ENCODE data around the gene OR10H2.
"Not testable (repeated sequence)": the region's sequence is repeated elsewhere in the genome, so short reads cannot be mapped to it uniquely, and the experiment has no call there.

The OR10H2 gene

DNA sequence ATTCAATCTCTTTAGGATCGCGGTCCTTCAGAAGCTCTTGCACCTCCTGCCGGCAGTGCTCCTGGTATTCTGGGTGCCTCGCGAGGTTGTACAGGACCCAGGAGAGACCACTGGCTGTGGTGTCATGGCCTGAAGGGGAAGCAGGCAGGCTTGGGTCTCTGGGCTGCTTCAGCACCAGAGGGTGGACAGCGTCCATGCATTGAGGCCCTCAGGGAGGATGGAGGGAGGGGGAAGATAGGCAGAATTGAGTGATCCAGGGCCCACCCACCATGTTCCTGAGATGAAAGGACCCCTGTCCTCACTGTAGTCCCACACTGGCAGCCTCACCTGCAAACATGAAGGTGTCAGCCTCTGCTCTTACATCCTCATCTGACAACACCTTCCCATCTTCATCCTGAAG lies 41.8 kb downstream of the OR10H2 start:
- DNase-seq (ENCODE audit: low spot score), result no peak

DNA sequence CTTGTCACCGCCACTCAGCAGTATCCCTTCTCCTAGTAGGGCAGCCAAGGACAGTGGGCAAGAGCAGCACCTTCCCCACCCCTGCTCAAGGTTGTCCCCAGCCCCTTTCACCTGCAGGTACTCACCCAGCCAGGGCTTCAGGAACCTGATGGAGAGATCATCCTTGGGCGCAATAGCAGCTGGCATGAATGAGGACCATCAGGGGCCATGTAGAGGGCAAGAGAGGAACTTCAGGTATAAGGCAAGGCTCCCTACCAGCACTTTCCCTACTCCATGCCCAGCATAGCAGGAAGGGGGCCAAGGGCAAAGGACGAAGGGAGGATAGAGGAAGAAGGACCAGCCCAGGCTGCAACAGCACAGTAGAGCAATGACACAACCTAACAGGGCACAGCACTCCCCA lies 46.3 kb downstream of the OR10H2 start:
- not testable (repeated sequence) for DNase-seq (ENCODE audit: low spot score)

- DNase-seq (ENCODE audit: low spot score), result no peak
Observed at GRCh38 chr19:15775249-15775648, 47.4 kb downstream of the OR10H2 start.

- DNase-seq (ENCODE audit: low spot score), result no peak
Observed at GRCh38 chr19:15776264-15776663, 48.4 kb downstream of the OR10H2 start.

GRCh38 chr19:15776991-15777970 lies 49.5 kb downstream of the OR10H2 start:
- no peak for DNase-seq (ENCODE audit: low spot score)

All from activated CD4-positive, alpha-beta T cell treated with anti-CD3 and anti-CD28 coated beads, Interleukin-2, Interleukin-4, amounts not matched to agents 100 ng/mL and 50 ng/mL, durations not matched to agents 16 hours and 8 hours (primary cell).